ENCODE measurements around the gene LKAAEAR1.

Gene LKAAEAR1

GRCh38 chr20:64111841-64112641 lies 27.8 kb upstream of the LKAAEAR1 start:
- DNase-seq (ENCODE audit: low read depth in 3 of 3): no peak

GRCh38 chr20:64110411-64111068 lies 26.3 kb upstream of the LKAAEAR1 start:
- no peak for DNase-seq (ENCODE audit: low read depth in 3 of 3)

DNA sequence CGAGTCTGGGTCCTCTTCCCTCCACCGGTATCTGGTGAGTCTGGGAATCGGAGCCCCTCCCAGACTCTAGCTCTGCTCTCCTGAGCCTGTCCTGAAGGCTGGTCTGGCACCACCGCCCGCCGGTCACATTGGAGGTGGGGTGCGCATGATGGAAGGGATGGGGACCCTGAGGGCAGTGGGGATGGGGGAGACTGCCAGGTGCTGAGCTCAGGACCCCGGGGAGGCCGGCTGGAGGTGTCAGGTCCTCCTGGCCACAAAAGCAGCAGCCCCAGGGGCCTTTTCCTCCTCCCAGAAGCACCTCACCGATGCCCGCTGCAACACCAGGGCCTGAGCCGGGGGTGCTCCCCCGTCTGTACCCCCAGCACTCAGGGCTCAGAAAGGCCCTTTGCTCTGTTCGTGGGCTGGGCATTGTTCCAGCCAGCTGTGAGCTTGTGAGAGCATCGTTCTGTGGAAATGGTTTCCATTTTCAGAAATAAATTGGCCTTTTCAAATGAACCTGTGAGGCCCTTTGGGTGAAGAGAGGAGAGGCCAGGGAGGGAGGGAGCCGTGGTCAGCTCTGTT lies 25.7 kb upstream of the LKAAEAR1 start:
- no peak for DNase-seq (ENCODE audit: low read depth in 3 of 3)

DNA sequence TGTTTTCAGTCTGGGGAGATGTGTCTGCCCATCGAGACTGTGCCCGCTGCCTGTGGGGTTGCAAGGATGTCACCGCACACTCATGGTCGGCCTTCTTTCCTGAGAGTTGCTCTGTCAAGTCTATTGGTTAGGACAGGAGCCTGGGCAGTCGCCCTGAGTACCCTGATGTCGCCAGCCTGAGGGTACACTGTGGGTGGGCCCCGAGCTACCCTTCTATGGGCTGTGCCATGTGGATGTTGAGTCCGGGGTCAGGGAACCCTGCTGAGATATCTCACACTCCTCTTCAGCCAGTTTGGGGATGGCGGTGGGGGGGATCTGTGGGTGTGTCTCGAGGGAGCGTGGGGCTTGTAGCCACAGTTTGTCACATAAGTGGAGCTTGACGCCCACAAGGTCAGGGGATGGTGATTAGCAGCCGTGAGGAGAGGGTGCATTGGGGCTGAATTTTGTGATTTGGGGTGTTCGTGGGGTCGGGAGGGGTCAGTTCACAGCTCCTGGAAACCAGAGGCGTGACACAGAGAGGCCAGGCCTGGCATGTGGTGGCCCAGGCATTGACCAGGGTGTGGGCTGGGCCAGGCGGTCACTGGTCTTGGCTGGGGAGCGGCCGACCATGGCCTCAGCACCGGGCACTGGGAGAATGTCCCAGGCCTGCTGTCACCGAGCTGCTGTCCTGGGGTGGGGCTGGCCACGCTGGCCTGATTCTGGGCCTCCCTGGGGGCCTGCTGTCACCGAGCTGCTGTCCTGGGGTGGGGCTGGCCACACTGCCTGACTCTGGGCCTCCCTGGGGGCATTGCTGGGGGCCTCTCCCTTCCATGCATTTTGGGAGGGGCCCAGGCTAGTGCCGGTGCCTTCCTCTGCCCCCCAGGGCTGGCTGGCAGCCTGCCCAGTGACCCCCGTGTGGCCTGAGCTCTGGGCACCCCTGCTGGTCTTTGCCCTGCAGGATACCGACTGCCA lies 24.8 kb upstream of the LKAAEAR1 start:
- DNase-seq (ENCODE audit: low read depth in 3 of 3): no peak

- no peak for DNase-seq (ENCODE audit: low read depth in 3 of 3)
Observed at GRCh38 chr20:64107736-64108457, 23.7 kb upstream of the LKAAEAR1 start.

DNA sequence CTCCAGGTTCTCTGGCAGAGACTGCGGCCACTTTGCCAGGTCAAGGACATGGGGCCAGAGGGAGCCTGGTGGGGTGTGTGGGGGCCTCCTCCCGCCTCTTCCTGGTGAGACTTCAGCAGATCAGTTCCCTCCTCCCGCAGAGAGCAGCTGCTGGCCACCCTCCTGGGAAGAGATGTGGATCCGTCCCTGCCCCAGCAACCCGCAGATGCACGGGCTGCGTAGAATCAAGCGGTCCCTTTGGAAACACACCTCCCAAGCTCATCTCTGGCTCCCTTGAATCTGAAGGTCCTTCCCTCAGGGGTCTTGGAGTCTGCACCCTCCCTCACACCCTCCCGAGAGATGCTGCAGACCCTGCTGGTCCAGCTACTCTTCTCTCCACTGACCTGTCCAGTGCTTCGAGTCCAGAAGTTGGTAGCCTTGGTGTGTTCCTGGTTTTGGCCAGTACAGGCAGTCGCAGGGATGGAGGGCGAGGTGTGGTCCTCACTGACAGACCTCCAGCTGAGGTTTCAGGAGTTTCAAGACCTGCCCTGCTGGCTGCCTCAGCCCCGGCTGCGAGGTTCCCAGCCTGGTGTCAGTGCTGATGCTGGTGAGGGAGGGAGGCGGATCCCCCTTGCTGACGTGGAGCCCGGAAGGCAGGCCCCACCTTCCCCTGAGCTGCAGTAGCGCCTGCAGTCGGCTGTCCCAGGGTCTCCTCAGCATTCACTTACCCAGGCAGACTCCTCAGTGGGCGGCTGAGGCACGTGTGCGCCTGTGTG lies 23.0 kb upstream of the LKAAEAR1 start, which contains the start of gene NPBWR2:
Gene NPBWR2, minus strand, starts transcription at position 585 of the 755 bp plus-strand sequence. CDS start 734 bp downstream, outside the sequence.
- DNase-seq (ENCODE audit: low read depth in 3 of 3): no peak

DNA sequence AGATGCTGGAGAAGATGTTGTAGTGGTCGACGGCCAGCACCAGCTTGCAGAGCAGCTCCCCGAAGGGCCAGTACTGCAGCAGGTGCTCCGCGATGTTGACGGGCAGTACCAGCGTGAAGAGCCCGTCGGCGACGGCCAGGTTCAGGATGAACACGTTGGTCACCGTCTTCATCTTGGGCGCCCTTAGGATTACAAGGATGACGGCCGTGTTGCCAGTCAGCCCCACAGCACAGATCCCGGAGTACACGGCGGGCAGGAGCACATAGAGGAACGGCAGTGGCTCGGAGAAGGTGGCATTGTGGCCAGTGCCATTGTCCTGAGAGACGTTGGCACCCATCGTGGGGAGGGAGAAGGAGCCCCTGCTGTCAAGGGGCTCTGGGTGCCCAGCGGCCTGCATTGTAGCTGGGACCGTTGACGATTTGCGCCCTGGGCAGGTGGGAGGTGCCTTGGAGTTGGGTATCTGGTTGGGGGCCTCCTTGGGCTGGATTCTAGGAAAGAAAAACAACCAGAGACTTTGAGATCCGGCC lies 22.3 kb upstream of the LKAAEAR1 start:
- no peak for DNase-seq (ENCODE audit: low read depth in 3 of 3)

- no peak for DNase-seq (ENCODE audit: low read depth in 3 of 3)
Observed at GRCh38 chr20:64105846-64106434, 21.7 kb upstream of the LKAAEAR1 start.

DNA sequence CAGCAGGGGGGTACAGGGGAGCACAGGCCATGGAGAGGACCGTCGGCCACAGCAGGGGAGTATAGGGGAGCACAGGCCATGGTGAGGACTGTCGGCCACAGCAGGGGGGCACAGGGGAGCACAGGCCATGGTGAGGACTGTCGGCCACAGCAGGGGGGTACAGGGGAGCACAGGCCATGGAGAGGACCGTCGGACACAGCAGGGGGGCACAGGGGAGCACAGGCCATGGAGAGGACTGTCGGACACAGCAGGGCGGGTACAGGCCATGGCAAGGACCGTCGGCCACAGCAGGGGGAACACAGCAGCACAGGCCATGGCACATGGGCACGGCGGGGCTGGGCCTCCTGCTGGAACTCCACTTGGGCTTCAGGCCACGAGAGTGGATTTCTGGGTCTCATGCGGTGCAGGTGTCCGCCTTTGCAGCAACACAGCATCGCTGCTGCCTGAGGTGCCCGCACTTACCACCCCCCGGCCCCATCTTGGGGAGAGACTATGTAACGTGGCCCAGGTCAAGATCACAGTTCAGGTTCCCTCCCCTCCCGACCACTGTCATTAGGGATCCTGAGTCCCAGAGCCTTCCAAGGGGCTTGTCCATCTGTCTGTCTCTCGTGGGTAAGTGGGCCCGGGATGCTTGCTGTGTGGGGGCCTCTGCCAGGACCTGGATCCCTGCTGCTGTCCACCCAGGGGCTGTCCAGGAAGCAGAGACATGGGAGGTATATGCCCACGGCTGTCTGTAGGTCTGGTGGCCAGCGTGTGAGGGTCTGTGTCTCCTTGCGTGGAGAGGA lies 20.7 kb upstream of the LKAAEAR1 start:
- no peak for DNase-seq (ENCODE audit: low read depth in 3 of 3)

- no peak for DNase-seq (ENCODE audit: low read depth in 3 of 3)
Observed at GRCh38 chr20:64103871-64104666, 19.9 kb upstream of the LKAAEAR1 start.

DNA sequence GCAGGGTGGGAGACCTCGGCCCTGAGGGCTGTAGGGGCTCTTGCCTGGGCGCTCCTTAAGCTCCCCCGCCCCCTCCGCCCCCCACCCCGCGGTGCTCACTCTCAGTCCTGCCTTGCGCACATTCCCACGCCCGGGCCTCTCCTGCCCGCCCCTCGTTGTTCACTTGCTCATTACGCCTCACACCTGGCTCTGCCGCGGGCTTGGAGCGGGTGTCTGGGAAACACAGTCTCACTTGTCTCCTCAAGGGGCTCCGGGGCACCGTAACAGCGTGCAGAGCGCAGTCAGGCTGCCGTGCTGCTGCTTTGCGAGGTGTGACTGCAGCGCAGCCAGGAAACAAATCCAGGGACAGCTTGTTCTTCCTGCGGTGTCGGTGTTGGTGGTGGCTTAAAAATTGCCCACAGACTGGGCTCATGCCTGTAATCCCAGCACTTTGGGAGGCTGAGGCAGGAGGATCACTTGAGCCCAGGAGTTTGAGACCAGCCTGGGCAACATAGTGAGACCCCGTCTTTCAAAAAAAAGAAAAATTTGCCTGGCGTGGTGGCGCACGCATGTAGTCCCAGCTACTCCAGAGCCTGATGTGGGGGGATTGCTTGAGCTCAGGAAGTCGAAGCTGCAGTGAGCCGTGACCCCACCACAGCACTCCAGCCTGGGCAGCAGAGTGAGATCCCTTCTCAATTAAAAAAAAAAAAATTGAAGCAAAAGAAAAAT lies 18.6 kb upstream of the LKAAEAR1 start:
- DNase-seq (ENCODE audit: low read depth in 3 of 3): no peak

DNA sequence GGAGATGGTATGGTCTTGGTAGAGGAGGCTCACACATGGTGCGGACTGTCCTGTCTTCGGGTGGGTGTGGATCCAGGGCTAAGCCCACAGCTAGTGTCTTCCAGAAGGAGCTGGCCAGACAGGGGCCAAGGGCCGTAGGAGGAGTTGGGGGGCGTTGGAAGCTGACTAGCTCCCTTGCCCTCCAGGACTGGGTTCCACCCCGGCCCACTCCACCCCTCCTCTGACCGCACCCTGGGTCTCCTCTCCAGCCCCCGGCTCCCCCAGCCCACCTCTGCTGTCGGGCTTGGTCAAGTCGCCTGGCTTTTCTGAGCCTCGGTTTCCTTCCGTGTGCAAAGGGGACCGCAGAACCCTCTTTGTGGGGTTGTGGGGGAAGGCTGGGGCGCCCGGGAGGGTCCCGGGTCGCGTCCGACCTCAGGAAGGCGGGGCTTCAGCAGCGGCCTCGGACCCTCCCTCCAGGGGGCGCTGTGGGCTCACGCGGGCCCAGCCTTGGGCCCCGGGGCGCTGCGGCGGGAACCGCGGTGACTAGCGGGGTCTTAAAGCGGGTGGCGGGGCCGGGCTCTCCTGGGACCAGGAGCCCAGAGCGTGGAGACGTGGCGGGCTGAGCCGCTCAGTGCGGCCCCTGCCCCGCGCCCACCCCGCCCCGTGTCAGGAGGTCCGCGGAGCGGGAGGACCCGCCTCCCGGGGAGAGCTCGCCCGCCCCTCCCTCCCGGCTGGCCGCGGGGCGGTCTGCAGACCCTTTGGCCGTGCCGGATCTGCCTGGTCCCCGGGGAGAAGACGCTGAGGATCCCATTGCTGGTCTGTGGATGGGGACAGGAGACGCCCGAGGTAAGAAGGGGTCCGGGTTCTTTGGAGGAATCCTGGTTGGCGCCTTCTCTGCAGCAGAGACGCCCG lies 17.8 kb upstream of the LKAAEAR1 start:
- DNase-seq (ENCODE audit: low read depth in 3 of 3): peak in 2 of 3 experiments; percentile 44 to 64

GRCh38 chr20:64100946-64101688 lies 16.9 kb upstream of the LKAAEAR1 start:
- DNase-seq (ENCODE audit: low read depth in 3 of 3): no peak

GRCh38 chr20:64100566-64100888 lies 16.3 kb upstream of the LKAAEAR1 start:
- no peak for DNase-seq (ENCODE audit: low read depth in 3 of 3)

- DNase-seq (ENCODE audit: low read depth in 3 of 3): no peak
Observed at GRCh38 chr20:64099880-64100565, 15.8 kb upstream of the LKAAEAR1 start.

Data from stimulated activated CD4-positive, alpha-beta T cell treated with anti-CD3 and anti-CD28 coated beads, TNF-alpha, amount 100 ng/mL, for 24 hours (primary cell).